ENCODE measurements around the gene NAV1.

- TF ChIP-seq CTCF (IDR thresholded peaks at IDR 0.05) (no peak), POLR2A (IDR thresholded peaks at IDR 0.05) (no peak)
Observed at GRCh38 chr1:201509601-201510374, 29.1 kb upstream of the NAV1 start.

Data from esophagus squamous epithelium (tissue), 4 donors.